H9 (cell line): Measurements from ENCODE around the gene MRPS6. TPM values are rescaled to one million over a fixed set of nuclear protein-coding genes. Genes with fewer than 3 reads are reported as not detected.

Experiments
- DNase-seq: peaks from one replicate; pipeline ENCODE4 v3.0.0-alpha.2; 2017
- H2AFZ ChIP-seq: one replicate; pipeline ENCODE4 v1.6.1; 2013; ENCODE audit warnings: mild to moderate bottlenecking, low read length, control low read depth, moderate library complexity
- H2AK5ac ChIP-seq: 2 replicates; pipeline ENCODE4 v1.6.1; 2013; ENCODE audit warnings: low read length, control low read depth, mixed read lengths; ENCODE audit not compliant: insufficient read length
- H2BK120ac ChIP-seq: one replicate; pipeline ENCODE4 v1.6.1; 2013; ENCODE audit warnings: low read depth, mild to moderate bottlenecking, low read length, control low read depth, inconsistent platforms; ENCODE audit not compliant: poor library complexity, severe bottlenecking
- H2BK12ac ChIP-seq: 2 replicates; pipeline ENCODE4 v1.6.1; 2013; ENCODE audit warnings: low read length, control low read depth, mixed read lengths, low read depth; ENCODE audit not compliant: insufficient read length
- H2BK15ac ChIP-seq: 2 replicates; pipeline ENCODE4 v1.6.1; 2013; ENCODE audit warnings: low read depth, low read length, control low read depth
- H2BK20ac ChIP-seq: one replicate; pipeline ENCODE4 v1.6.1; 2013; ENCODE audit warnings: low read depth, mild to moderate bottlenecking, low read length, control low read depth, inconsistent platforms; ENCODE audit not compliant: poor library complexity, severe bottlenecking
- H2BK5ac ChIP-seq: 2 replicates; pipeline ENCODE4 v1.6.1; 2013; ENCODE audit warnings: low read length, control low read depth, mixed read lengths; ENCODE audit not compliant: insufficient read length
- H3K14ac ChIP-seq: 2 replicates; pipeline ENCODE4 v1.6.1; 2013; ENCODE audit warnings: low read length, control low read depth; ENCODE audit not compliant: insufficient read depth
- H3K18ac ChIP-seq: 2 replicates; pipeline ENCODE4 v1.6.1; 2013; ENCODE audit warnings: low read depth, mild to moderate bottlenecking, mixed read lengths, low read length, control low read depth; ENCODE audit not compliant: insufficient read length
- H3K23ac ChIP-seq: 2 replicates; pipeline ENCODE4 v1.6.1; 2013; ENCODE audit warnings: low read length, control low read depth, mixed read lengths, low read depth; ENCODE audit not compliant: insufficient read length
- H3K23me2 ChIP-seq: 2 replicates; pipeline ENCODE4 v1.6.1; 2013; ENCODE audit warnings: low read depth, mild to moderate bottlenecking, mixed read lengths, low read length, control low read depth; ENCODE audit not compliant: insufficient read length, poor library complexity, severe bottlenecking
- H3K27ac ChIP-seq: 2 replicates; pipeline ENCODE4 v1.5.1; 2013; ENCODE audit warnings: low read length, control low read depth, mixed read lengths, low read depth; ENCODE audit not compliant: insufficient read length
- H3K27me3 ChIP-seq: 2 replicates; pipeline ENCODE4 v1.6.1; 2013; ENCODE audit warnings: low read length, control low read depth, inconsistent platforms; ENCODE audit not compliant: insufficient read depth
- H3K4ac ChIP-seq: 2 replicates; pipeline ENCODE4 v1.6.1; 2013; ENCODE audit warnings: low read depth, mild to moderate bottlenecking, control low read depth, inconsistent platforms, low read length, moderate library complexity
- H3K4me1 ChIP-seq: 2 replicates; pipeline ENCODE4 v1.6.1; 2013; ENCODE audit warnings: low read length, control low read depth, inconsistent platforms; ENCODE audit not compliant: insufficient read depth
- H3K4me2 ChIP-seq: 2 replicates; pipeline ENCODE4 v1.6.1; 2013; ENCODE audit warnings: low read length, control low read depth, mixed read lengths; ENCODE audit not compliant: insufficient read length, insufficient read depth
- H3K56ac ChIP-seq: 2 replicates; pipeline ENCODE4 v1.6.1; 2013; ENCODE audit warnings: low read depth, mild to moderate bottlenecking, mixed read lengths, low read length, control low read depth; ENCODE audit not compliant: insufficient read length
- H3K79me1 ChIP-seq: 2 replicates; pipeline ENCODE4 v1.6.1; 2013; ENCODE audit warnings: low read depth, mild to moderate bottlenecking, moderate library complexity, low read length, control low read depth, inconsistent platforms; ENCODE audit not compliant: insufficient read depth, poor library complexity, severe bottlenecking
- H3K79me2 ChIP-seq: 2 replicates; pipeline ENCODE4 v1.6.1; 2013; ENCODE audit warnings: low read length, control low read depth, inconsistent platforms; ENCODE audit not compliant: insufficient read depth
- H3K9ac ChIP-seq: 2 replicates; pipeline ENCODE4 v1.6.1; 2013; ENCODE audit warnings: low read length, control low read depth, mixed read lengths; ENCODE audit not compliant: insufficient read length; ENCODE audit errors: extremely low read depth
- H3K9me3 ChIP-seq: one replicate; pipeline ENCODE4 v1.6.1; 2013; ENCODE audit warnings: low read depth, low read length, inconsistent platforms; ENCODE audit not compliant: control insufficient read depth
- H3T11ph ChIP-seq: one replicate; pipeline ENCODE4 v1.6.1; 2013; ENCODE audit warnings: mild to moderate bottlenecking, low read length, control low read depth, inconsistent platforms
- H4K20me1 ChIP-seq: one replicate; pipeline ENCODE4 v1.6.1; 2013; ENCODE audit not compliant: control insufficient read depth, insufficient read length, insufficient read depth
- H4K5ac ChIP-seq: 2 replicates; pipeline ENCODE4 v1.6.1; 2013; ENCODE audit warnings: low read depth, mild to moderate bottlenecking, mixed read lengths, low read length, control low read depth; ENCODE audit not compliant: insufficient read length
- H4K8ac ChIP-seq: replicated peaks from 2 replicates; pipeline ENCODE4 v1.6.1; 2013; ENCODE audit warnings: low read length, control low read depth, mixed read lengths, low read depth; ENCODE audit not compliant: insufficient read length
- H4K91ac ChIP-seq: 2 replicates; pipeline ENCODE4 v1.6.1; 2013; ENCODE audit warnings: low read depth, mild to moderate bottlenecking, moderate library complexity, mixed read lengths, low read length, control low read depth; ENCODE audit not compliant: insufficient read length
- H3K27ac Mint-ChIP-seq, 3 experiments: 2 replicates in 2 of 3; 3 replicates in 1 of 3; pipeline ENCODE4 v1.8.0; 2020 to 2021; ENCODE audit warnings: mixed read lengths in 3 of 3, mild to moderate bottlenecking in 1 of 3, moderate library complexity in 1 of 3
- H3K27me3 Mint-ChIP-seq: 2 replicates; pipeline ENCODE4 v1.8.0; 2021; ENCODE audit warnings: low read depth, mild to moderate bottlenecking, moderate library complexity, mixed read lengths
- H3K36me3 Mint-ChIP-seq, 3 experiments: 2 replicates in 2 of 3; 3 replicates in 1 of 3; pipeline ENCODE4 v1.8.0; 2020 to 2021; ENCODE audit warnings: low read depth in 3 of 3, mixed read lengths in 3 of 3; ENCODE audit not compliant: insufficient read depth in 1 of 3
- H3K4me1 Mint-ChIP-seq, 2 experiments: 2 replicates each; pipeline ENCODE4 v1.8.0; 2020; ENCODE audit warnings: mixed read lengths in 2 of 2
- H3K4me3 Mint-ChIP-seq, 2 experiments: 2 replicates in 1 of 2; 3 replicates in 1 of 2; pipeline ENCODE4 v1.8.0; 2020 to 2021; ENCODE audit warnings: mild to moderate bottlenecking in 2 of 2, mixed read lengths in 2 of 2, moderate library complexity in 1 of 2
- H3K9me3 Mint-ChIP-seq, 2 experiments: 2 replicates in 1 of 2; 3 replicates in 1 of 2; pipeline ENCODE4 v1.8.0; 2020; ENCODE audit warnings: mild to moderate bottlenecking in 2 of 2, mixed read lengths in 2 of 2, moderate library complexity in 1 of 2
- WGBS: extraction: QIAGEN DNeasy Blood & Tissue Kit; methylation state at CpG from one replicate; pipeline ENCODE4 v1.1.7; 2013; ENCODE audit warnings: missing lambda C conversion rate, low lambda C conversion rate, mixed read lengths; ENCODE audit not compliant: insufficient read length; ENCODE audit errors: extremely low coverage; 5-methylcytosine and 5-hydroxymethylcytosine counted together
- total RNA-seq: library from RNA; stranded (reverse); gene quantifications from 2 replicates; pipeline ENCODE4 v1.2.1, GENCODE V29; 2021
- TF ChIP-seq, protein P1 (sequence below): fragments of 200-600 bp; sonication (generic); conservative IDR thresholded peaks from 3 replicates; pipeline ENCODE4 v1.8.0; 2021; ENCODE audit warnings: antibody characterized with exemption, mild to moderate bottlenecking

The MRPS6 gene
- total RNA-seq, 1 experiment from 2014 or later: 83.2 TPM

DNA sequence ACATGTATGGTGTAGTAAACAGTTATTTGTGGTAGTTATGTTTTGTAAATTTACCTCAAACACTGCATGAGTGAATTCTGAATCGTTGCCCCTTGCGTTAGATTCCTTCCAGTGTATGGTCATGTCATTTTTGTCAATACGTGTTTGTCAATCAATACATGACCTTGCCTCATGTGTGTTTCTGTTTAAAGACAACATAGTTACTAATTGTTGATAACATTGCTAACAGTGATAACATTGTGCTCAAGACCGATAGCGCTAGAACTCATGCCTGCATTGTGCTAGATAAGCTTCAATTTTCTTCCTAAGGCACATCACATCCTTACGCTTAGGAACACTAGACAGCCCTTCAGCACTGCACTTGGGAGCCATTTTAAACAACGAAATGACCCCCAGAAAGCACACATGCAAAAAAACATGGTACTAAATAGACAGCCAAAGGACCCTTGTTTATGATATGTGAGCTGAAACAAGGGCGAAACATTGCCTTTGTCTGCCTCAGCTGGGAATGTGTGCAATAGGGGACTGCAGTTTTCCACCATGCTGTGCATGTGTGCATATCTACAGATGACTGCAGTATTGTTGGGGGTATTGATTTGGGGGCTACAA is 37.3 kb downstream of the MRPS6 start:
- Histone ChIP-seq H2BK12ac (no peak overlapping the region), H3K23me2 (no peaks in the 10 kb centered on the region), H3T11ph (no peak overlapping the region), H3K23ac (no peak overlapping the region), H4K5ac (no peak overlapping the region), H3K56ac (no peak overlapping the region), H3K79me2 (peaks cover 5% of the 10 kb centered on the region; the same call in 1 of the 2 replicates), H3K27me3 (no peaks in the 10 kb centered on the region), H3K4ac (no peak overlapping the region), H4K91ac (no peak overlapping the region), H2AFZ (no peak overlapping the region), H2BK15ac (no peak overlapping the region), H3K27ac (no peak overlapping the region), H3K4me2 (no peak overlapping the region), H3K9me3 (no peaks in the 10 kb centered on the region), H4K8ac (no peak overlapping the region), H3K14ac (no peak overlapping the region), H3K9ac (no peak overlapping the region), H2BK120ac (no peak overlapping the region), H2BK5ac (no peak overlapping the region), H3K4me1 (peaks cover 3% of the 10 kb centered on the region), H4K20me1 (no peaks in the 10 kb centered on the region), H2BK20ac (no peak overlapping the region), H2AK5ac (no peak overlapping the region), H3K79me1 (peaks cover 2% of the 10 kb centered on the region), H3K18ac (no peak overlapping the region)
- H3K4me3 Mint-ChIP-seq: no peak overlapping the region
- no peaks in the 10 kb centered on the region for H3K27me3 Mint-ChIP-seq
- peaks cover 50 to 59% of the 10 kb centered on the region in 2 experiments for H3K4me1 Mint-ChIP-seq
- WGBS: no CpG with 5 or more reads among the region's 8 CpGs
- DNase-seq: no peak
- TF ChIP-seq, protein P1, sequence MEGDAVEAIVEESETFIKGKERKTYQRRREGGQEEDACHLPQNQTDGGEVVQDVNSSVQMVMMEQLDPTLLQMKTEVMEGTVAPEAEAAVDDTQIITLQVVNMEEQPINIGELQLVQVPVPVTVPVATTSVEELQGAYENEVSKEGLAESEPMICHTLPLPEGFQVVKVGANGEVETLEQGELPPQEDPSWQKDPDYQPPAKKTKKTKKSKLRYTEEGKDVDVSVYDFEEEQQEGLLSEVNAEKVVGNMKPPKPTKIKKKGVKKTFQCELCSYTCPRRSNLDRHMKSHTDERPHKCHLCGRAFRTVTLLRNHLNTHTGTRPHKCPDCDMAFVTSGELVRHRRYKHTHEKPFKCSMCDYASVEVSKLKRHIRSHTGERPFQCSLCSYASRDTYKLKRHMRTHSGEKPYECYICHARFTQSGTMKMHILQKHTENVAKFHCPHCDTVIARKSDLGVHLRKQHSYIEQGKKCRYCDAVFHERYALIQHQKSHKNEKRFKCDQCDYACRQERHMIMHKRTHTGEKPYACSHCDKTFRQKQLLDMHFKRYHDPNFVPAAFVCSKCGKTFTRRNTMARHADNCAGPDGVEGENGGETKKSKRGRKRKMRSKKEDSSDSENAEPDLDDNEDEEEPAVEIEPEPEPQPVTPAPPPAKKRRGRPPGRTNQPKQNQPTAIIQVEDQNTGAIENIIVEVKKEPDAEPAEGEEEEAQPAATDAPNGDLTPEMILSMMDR: no peak
- no peak overlapping the region for H3K27ac Mint-ChIP-seq
- peaks cover 2 to 8% (median 7%) of the 10 kb centered on the region in 3 experiments for H3K36me3 Mint-ChIP-seq
- peaks cover 0 to 3% of the 10 kb centered on the region in 2 experiments; a peak in 1 of 5 replicates for H3K9me3 Mint-ChIP-seq
